Chondrocyte (in vitro differentiated cells): Measurements from ENCODE around the gene DGKB. TPM values are rescaled to one million over a fixed set of nuclear protein-coding genes. Genes with fewer than 3 reads are reported as not detected.

ENCODE experiments used
- DNase-seq: peaks from one replicate; pipeline ENCODE4 v3.0.0; 2021; ENCODE audit warnings: mixed read lengths, low spot score
- H3K27ac Mint-ChIP-seq: one replicate; pipeline ENCODE4 v1.8.0; 2021; ENCODE audit warnings: mild to moderate bottlenecking, moderate library complexity, mixed read lengths; ENCODE audit not compliant: unreplicated experiment
- H3K27me3 Mint-ChIP-seq: 2 replicates; pipeline ENCODE4 v1.8.0; 2021; ENCODE audit warnings: low read depth, mixed read lengths
- H3K36me3 Mint-ChIP-seq: 2 replicates; pipeline ENCODE4 v1.8.0; 2021; ENCODE audit warnings: low read depth, mixed read lengths
- H3K4me1 Mint-ChIP-seq: 2 replicates; pipeline ENCODE4 v1.8.0; 2021; ENCODE audit warnings: low read depth, mild to moderate bottlenecking, mixed read lengths
- H3K4me3 Mint-ChIP-seq: one replicate; pipeline ENCODE4 v1.8.0; 2021; ENCODE audit warnings: mild to moderate bottlenecking, moderate library complexity, mixed read lengths; ENCODE audit not compliant: unreplicated experiment
- H3K9me3 Mint-ChIP-seq: 2 replicates; pipeline ENCODE4 v1.8.0; 2021; ENCODE audit warnings: low read depth, mixed read lengths
- CTCF ChIP-seq: fragments of 200-600 bp; sonication (generic); IDR thresholded peaks from 2 replicates; pipeline ENCODE4 v1.5.0; 2021; ENCODE audit warnings: antibody characterized with exemption, mild to moderate bottlenecking, moderate library complexity
- total RNA-seq: library from RNA; stranded (reverse); gene quantifications from 3 replicates; pipeline ENCODE4 v1.2.1, GENCODE V29; 2021

Gene DGKB
- total RNA-seq, 1 donor from 2014 or later = 0.60 TPM

DNA sequence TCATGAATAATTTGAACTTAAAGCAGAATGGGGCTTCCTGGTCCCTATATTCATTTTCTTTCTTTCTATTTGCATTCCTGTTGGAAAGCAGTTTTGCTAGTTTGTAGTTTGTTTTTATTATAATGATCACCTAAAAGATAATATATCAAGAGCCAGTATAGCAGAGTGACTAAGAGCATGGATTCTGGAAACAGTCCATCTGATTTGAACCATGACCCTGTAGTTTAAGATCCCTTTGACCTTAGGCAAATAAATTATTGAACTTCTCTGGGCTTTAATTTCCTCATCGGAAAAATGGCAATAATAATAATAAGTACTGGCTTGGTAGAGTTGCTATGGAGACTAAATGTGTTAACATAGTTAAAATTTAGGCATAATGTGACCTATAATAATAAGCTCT is 76.1 kb downstream of the DGKB start:
- DNase-seq = no peak
- Mint-ChIP-seq H3K9me3 (peaks cover under 1% of the 10 kb centered on the region), H3K36me3 (no peaks in the 10 kb centered on the region), H3K4me3 (no peak overlapping the region), H3K27me3 (no peaks in the 10 kb centered on the region), H3K4me1 (peaks cover 19% of the 10 kb centered on the region), H3K27ac (no peak overlapping the region)
- no peak for TF ChIP-seq CTCF

DNA sequence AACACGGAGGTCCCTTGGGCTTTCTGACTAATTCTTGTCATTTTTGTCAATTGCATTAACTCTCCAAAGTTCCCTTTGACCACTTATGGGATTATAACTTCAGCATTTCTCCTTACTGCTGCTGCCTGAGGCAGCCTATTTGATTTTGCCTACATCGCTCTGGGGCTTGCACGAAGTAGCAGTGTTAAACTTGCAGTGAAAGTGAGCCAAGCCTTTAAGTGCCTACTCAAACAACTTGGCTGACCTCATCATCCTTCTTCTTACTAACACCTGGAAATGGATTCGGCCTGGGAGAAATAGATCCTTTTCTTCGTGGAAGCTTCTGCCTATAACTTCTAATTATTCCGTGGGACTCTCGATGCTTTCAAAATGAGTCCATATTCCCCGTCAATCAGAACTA is 76.6 kb downstream of the DGKB start:
- Mint-ChIP-seq H3K27me3 (no peaks in the 10 kb centered on the region), H3K9me3 (no peaks in the 10 kb centered on the region)

DNA sequence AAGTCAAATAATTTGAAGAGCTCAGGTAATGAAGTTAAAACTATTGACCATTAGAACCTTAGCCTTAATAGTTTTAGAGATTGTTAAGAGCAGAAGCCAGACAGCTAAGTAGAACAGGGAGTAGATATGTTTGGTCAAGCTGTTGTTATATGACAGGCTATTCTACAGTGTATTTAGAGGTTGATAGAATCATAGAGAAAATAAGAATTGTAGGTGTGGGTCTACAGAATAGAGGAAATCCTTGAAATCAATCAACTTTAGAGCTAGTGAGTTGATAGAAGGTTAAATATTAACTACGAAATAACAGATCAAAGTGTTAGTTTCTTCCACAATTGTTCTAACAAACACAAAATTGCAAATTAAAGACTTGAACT is 80.1 kb downstream of the DGKB start:
- TF ChIP-seq CTCF = no peak
- Mint-ChIP-seq H3K4me1 (peaks cover 14% of the 10 kb centered on the region), H3K36me3 (no peaks in the 10 kb centered on the region), H3K9me3 (no peaks in the 10 kb centered on the region), H3K27ac (peak overlapping the region; percentile 1), H3K27me3 (no peaks in the 10 kb centered on the region), H3K4me3 (no peak overlapping the region)
- no peak for DNase-seq

More for the DNA sequence above, 76.6 kb downstream of the DGKB start:
- Mint-ChIP-seq H3K27ac (no peak overlapping the region), H3K36me3 (no peaks in the 10 kb centered on the region), H3K4me3 (no peak overlapping the region), H3K4me1 (peaks cover 20% of the 10 kb centered on the region)
- TF ChIP-seq CTCF = no peak
- no peak for DNase-seq

- no peaks in the 10 kb centered on the region for H3K27me3 Mint-ChIP-seq
- no peaks in the 10 kb centered on the region for H3K36me3 Mint-ChIP-seq
- no peak for TF ChIP-seq CTCF
- H3K4me3 Mint-ChIP-seq = no peak overlapping the region
- peaks cover 14% of the 10 kb centered on the region for H3K4me1 Mint-ChIP-seq
- peak overlapping the region; percentile 53 for H3K27ac Mint-ChIP-seq
- no peaks in the 10 kb centered on the region for H3K9me3 Mint-ChIP-seq
- no peak for DNase-seq
Observed at GRCh38 chr7:14821757-14822480, 80.6 kb downstream of the DGKB start.

- no peak overlapping the region for H3K27ac Mint-ChIP-seq
- no peak overlapping the region for H3K4me3 Mint-ChIP-seq
- H3K4me1 Mint-ChIP-seq = peaks cover 14% of the 10 kb centered on the region
- no peaks in the 10 kb centered on the region for H3K9me3 Mint-ChIP-seq
- H3K27me3 Mint-ChIP-seq = no peaks in the 10 kb centered on the region
- H3K36me3 Mint-ChIP-seq = no peaks in the 10 kb centered on the region
- TF ChIP-seq CTCF = no peak
- DNase-seq = no peak
Observed at GRCh38 chr7:14818871-14819270, 83.7 kb downstream of the DGKB start.
